Liver (tissue), 9 donors: ENCODE data around the gene CARMIL1. TPM values are rescaled to one million over a fixed set of nuclear protein-coding genes. Genes with fewer than 3 reads are reported as not detected.

Experiments
- DNase-seq: peaks from one replicate; pipeline ENCODE4 v3.0.0-alpha.2; 2017; ENCODE audit warnings: low spot score
- H3K27ac ChIP-seq, 2 donors: one replicate each; pipeline ENCODE4 v1.7.0; 2013; ENCODE audit warnings: inconsistent platforms in 2 of 2, low read length in 2 of 2, control low read depth in 1 of 2, low read depth in 1 of 2, mild to moderate bottlenecking in 1 of 2
- H3K27me3 ChIP-seq, 4 donors: one replicate each; pipeline versions ENCODE4 v1.6.1 to v1.7.0; 2013; ENCODE audit warnings: low read length in 3 of 4, inconsistent platforms in 1 of 4, mild to moderate bottlenecking in 1 of 4, moderate library complexity in 1 of 4; ENCODE audit not compliant: control insufficient read depth in 4 of 4, insufficient read depth in 4 of 4
- H3K36me3 ChIP-seq, 4 donors: one replicate each; pipeline versions ENCODE4 v1.6.1 to v1.7.0; 2013; ENCODE audit warnings: low read length in 3 of 4, mild to moderate bottlenecking in 3 of 4, low read depth in 1 of 4, moderate library complexity in 1 of 4; ENCODE audit not compliant: control insufficient read depth in 4 of 4, insufficient read depth in 3 of 4
- H3K4me1 ChIP-seq, 4 donors: one replicate each; pipeline versions ENCODE4 v1.6.1 to v1.7.0; 2013; ENCODE audit warnings: low read length in 3 of 4, mild to moderate bottlenecking in 3 of 4, moderate library complexity in 1 of 4; ENCODE audit not compliant: control insufficient read depth in 4 of 4, insufficient read depth in 4 of 4
- H3K4me3 ChIP-seq, 3 donors: one replicate each; pipeline versions ENCODE4 v1.6.1 to v1.7.0; 2013; ENCODE audit warnings: low read length in 3 of 3, control low read depth in 1 of 3, low read depth in 1 of 3, mild to moderate bottlenecking in 1 of 3
- H3K9ac ChIP-seq, 2 donors: one replicate each; pipeline ENCODE4 v1.7.0; 2013; ENCODE audit warnings: low read length in 2 of 2, mild to moderate bottlenecking in 2 of 2, moderate library complexity in 2 of 2, control low read depth in 1 of 2, low read depth in 1 of 2
- H3K9me3 ChIP-seq, 4 donors: one replicate each; pipeline versions ENCODE4 v1.6.1 to v1.7.0; 2013; ENCODE audit warnings: low read length in 3 of 4; ENCODE audit not compliant: control insufficient read depth in 4 of 4
- ATF3 ChIP-seq: IDR thresholded peaks from 2 replicates; pipeline ENCODE4 v1.6.1; 2016; ENCODE audit warnings: antibody characterized with exemption
- EGR1 ChIP-seq, 2 donors: IDR thresholded peaks; 2 replicates each; pipeline ENCODE4 v1.6.1; 2016 to 2018; ENCODE audit warnings: antibody characterized with exemption in 2 of 2, low read depth in 2 of 2
- FOXA1 ChIP-seq: IDR thresholded peaks from 2 replicates; pipeline ENCODE4 v1.6.1; 2016; ENCODE audit warnings: antibody characterized with exemption
- FOXA2 ChIP-seq: IDR thresholded peaks from 2 replicates; pipeline ENCODE4 v1.6.1; 2016; ENCODE audit warnings: antibody characterized with exemption
- HNF4A ChIP-seq, 2 donors: conservative IDR thresholded peaks; 2 replicates each; pipeline ENCODE4 v1.6.1; 2016; ENCODE audit warnings: antibody characterized with exemption in 2 of 2, mild to moderate bottlenecking in 2 of 2
- HNF4G ChIP-seq: IDR thresholded peaks from 2 replicates; pipeline ENCODE4 v1.6.1; 2016; ENCODE audit warnings: antibody characterized with exemption
- JUND ChIP-seq, 2 donors: IDR thresholded peaks; 2 replicates each; pipeline ENCODE4 v1.6.1; 2016; ENCODE audit warnings: antibody characterized with exemption in 2 of 2
- RAD21 ChIP-seq, 2 donors: IDR thresholded peaks; 2 replicates each; pipeline ENCODE4 v1.6.1; 2016; ENCODE audit warnings: antibody characterized with exemption in 2 of 2, mild to moderate bottlenecking in 2 of 2
- RXRA ChIP-seq, 2 donors: IDR thresholded peaks; 2 replicates each; pipeline ENCODE4 v1.6.1; 2017 to 2018; ENCODE audit warnings: antibody characterized with exemption in 2 of 2, mild to moderate bottlenecking in 1 of 2
- SP1 ChIP-seq: IDR thresholded peaks from 2 replicates; pipeline ENCODE4 v1.6.1; 2018; ENCODE audit warnings: antibody characterized with exemption, mild to moderate bottlenecking
- TAF1 ChIP-seq: conservative IDR thresholded peaks from 2 replicates; pipeline ENCODE4 v1.6.1; 2016; ENCODE audit warnings: antibody characterized with exemption, mild to moderate bottlenecking
- YY1 ChIP-seq: IDR thresholded peaks from 2 replicates; pipeline ENCODE4 v1.6.1; 2016; ENCODE audit warnings: antibody characterized with exemption, mild to moderate bottlenecking
- WGBS: extraction: QIAGEN DNeasy Blood & Tissue Kit; methylation state at CpG from one replicate; pipeline ENCODE4 v1.1.7; 2013; 5-methylcytosine and 5-hydroxymethylcytosine counted together
- polyA plus RNA-seq, 2 donors: library from polyadenylated mRNA; stranded (reverse) in 1 of 2; unstranded in 1 of 2; fragments of 200-250 nt in 1 of 2; fragments of >200 nt in 1 of 2; fragmentation: Nextera tagmentation in 1 of 2; extraction: Ambion mirVana in 1 of 2; gene quantifications; one replicate each; pipeline versions ENCODE4 v1.2.1 to v1.2.3, GENCODE V29; 2013 to 2015
- total RNA-seq, 2 donors: library from RNA; depleted of rRNA; stranded (reverse); fragments of >200 nt; gene quantifications; one replicate each; pipeline ENCODE4 v1.2.3, GENCODE V29; 2014
- TF ChIP-seq, protein P1 (sequence below): IDR thresholded peaks from 2 replicates; pipeline ENCODE4 v1.6.1; 2016; ENCODE audit warnings: antibody characterized with exemption
- TF ChIP-seq, protein P2 (sequence below): IDR thresholded peaks from 2 replicates; pipeline ENCODE4 v1.6.1; 2016; ENCODE audit warnings: antibody characterized with exemption
- TF ChIP-seq, protein P3 (sequence below): fragments of 150-350 bp; IDR thresholded peaks from 2 replicates; pipeline ENCODE4 v1.5.1; 2017; ENCODE audit warnings: improper control_type of control experiment, low read depth, low read length; ENCODE audit not compliant: missing input control
- donor health status: healthy.
- donor health status: healthy.
- donor health status: healthy.
- donor health status: healthy.
- donor health status: healthy.

The CARMIL1 gene
- total and polyA plus RNA-seq, 4 donors: 1.4 to 9.5 (median 3.5) TPM

GRCh38 chr6:25579902-25580495 is 300.8 kb downstream of the CARMIL1 start:
- H3K36me3 ChIP-seq: no peaks in the 10 kb centered on the region
- WGBS: 84% methylated on average over 4 of the region's 4 CpGs
- H3K4me3 ChIP-seq: no peak overlapping the region
- TF ChIP-seq FOXA1 (no peak), RXRA (IDR thresholded peaks at IDR 0.05) (no peak), ATF3 (no peak), YY1 (no peak), TAF1 (no peak), JUND (IDR thresholded peaks at IDR 0.05) (no peak), HNF4G (no peak)
- TF ChIP-seq, protein P1, sequence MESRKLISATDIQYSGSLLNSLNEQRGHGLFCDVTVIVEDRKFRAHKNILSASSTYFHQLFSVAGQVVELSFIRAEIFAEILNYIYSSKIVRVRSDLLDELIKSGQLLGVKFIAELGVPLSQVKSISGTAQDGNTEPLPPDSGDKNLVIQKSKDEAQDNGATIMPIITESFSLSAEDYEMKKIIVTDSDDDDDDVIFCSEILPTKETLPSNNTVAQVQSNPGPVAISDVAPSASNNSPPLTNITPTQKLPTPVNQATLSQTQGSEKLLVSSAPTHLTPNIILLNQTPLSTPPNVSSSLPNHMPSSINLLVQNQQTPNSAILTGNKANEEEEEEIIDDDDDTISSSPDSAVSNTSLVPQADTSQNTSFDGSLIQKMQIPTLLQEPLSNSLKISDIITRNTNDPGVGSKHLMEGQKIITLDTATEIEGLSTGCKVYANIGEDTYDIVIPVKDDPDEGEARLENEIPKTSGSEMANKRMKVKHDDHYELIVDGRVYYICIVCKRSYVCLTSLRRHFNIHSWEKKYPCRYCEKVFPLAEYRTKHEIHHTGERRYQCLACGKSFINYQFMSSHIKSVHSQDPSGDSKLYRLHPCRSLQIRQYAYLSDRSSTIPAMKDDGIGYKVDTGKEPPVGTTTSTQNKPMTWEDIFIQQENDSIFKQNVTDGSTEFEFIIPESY: no peak
- TF ChIP-seq, protein P2, sequence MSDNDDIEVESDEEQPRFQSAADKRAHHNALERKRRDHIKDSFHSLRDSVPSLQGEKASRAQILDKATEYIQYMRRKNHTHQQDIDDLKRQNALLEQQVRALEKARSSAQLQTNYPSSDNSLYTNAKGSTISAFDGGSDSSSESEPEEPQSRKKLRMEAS: no peak
- TF ChIP-seq, protein P3, sequence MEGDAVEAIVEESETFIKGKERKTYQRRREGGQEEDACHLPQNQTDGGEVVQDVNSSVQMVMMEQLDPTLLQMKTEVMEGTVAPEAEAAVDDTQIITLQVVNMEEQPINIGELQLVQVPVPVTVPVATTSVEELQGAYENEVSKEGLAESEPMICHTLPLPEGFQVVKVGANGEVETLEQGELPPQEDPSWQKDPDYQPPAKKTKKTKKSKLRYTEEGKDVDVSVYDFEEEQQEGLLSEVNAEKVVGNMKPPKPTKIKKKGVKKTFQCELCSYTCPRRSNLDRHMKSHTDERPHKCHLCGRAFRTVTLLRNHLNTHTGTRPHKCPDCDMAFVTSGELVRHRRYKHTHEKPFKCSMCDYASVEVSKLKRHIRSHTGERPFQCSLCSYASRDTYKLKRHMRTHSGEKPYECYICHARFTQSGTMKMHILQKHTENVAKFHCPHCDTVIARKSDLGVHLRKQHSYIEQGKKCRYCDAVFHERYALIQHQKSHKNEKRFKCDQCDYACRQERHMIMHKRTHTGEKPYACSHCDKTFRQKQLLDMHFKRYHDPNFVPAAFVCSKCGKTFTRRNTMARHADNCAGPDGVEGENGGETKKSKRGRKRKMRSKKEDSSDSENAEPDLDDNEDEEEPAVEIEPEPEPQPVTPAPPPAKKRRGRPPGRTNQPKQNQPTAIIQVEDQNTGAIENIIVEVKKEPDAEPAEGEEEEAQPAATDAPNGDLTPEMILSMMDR: no peak
- no peaks in the 10 kb centered on the region for H3K27me3 ChIP-seq
- H3K27ac ChIP-seq: no peak overlapping the region
- H3K4me1 ChIP-seq: no peaks in the 10 kb centered on the region
- no peaks in the 10 kb centered on the region for H3K9me3 ChIP-seq
- no peak overlapping the region for H3K9ac ChIP-seq
- no peak for DNase-seq

DNA sequence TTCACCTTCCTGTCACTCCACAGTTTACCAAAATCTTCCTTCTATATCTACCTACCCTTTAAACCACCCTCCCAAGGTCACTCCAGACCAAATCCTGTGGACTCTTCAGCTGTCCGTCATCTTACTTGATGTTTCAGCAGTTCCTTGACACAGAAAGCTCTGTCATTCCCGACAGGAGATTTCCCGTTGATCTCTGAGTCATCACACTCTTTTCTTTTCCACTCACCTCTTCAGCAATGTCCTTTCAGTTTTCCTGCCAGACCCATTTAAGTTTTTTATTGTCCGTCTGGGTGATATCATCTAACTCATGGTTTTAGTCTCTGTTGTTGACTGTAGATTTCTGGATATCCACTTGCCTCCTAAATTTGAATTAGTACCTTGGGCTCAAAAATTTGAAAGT is 302.9 kb downstream of the CARMIL1 start:
- 89% methylated on average over 4 of the region's 4 CpGs for WGBS
- H3K27ac ChIP-seq: no peak overlapping the region
- TF ChIP-seq FOXA1: no peak
- no peak for TF ChIP-seq ATF3
- no peak for TF ChIP-seq RAD21 (IDR thresholded peaks at IDR 0.05)
- no peak for TF ChIP-seq SP1
- TF ChIP-seq, protein P2: no peak
- TF ChIP-seq TAF1: no peak
- TF ChIP-seq FOXA2: no peak
- H3K4me3 ChIP-seq: no peak overlapping the region
- no peaks in the 10 kb centered on the region for H3K4me1 ChIP-seq
- no peaks in the 10 kb centered on the region for H3K36me3 ChIP-seq
- DNase-seq: no peak
- H3K9ac ChIP-seq: no peak overlapping the region
- no peaks in the 10 kb centered on the region for H3K27me3 ChIP-seq
- H3K9me3 ChIP-seq: no peaks in the 10 kb centered on the region

- Histone ChIP-seq H3K27me3 (no peaks in the 10 kb centered on the region), H3K9me3 (no peaks in the 10 kb centered on the region), H3K27ac (no peak overlapping the region), H3K4me1 (no peaks in the 10 kb centered on the region), H3K9ac (no peak overlapping the region), H3K4me3 (no peak overlapping the region), H3K36me3 (no peaks in the 10 kb centered on the region)
- no peak for DNase-seq
- TF ChIP-seq RXRA (IDR thresholded peaks at IDR 0.05) (no peak), EGR1 (IDR thresholded peaks at IDR 0.05; ENCODE audit: low read depth in 2 of 2) (no peak), HNF4G (no peak), ATF3 (no peak), HNF4A (conservative IDR thresholded peaks at IDR 0.05) (no peak), RAD21 (IDR thresholded peaks at IDR 0.05) (no peak), FOXA2 (no peak), YY1 (no peak), JUND (IDR thresholded peaks at IDR 0.05) (no peak), SP1 (no peak), FOXA1 (no peak), TAF1 (no peak)
- TF ChIP-seq, protein P2: no peak
- TF ChIP-seq, protein P3: no peak
Observed at GRCh38 chr6:25583099-25583498, 303.9 kb downstream of the CARMIL1 start.
